HG02678 (cell line): Measurements from ENCODE around the gene GLIPR1.
A peak's percentile ranks its signal among the peaks of the same experiment; 100 is the strongest.
"Not testable (repeated sequence)": the region's sequence is repeated elsewhere in the genome, so short reads cannot be mapped to it uniquely, and the experiment has no call there.

ENCODE experiments used
- ATAC-seq: cut with Tn5 transposase; IDR thresholded peaks from one replicate; pipeline ENCODE4 v1.9.1; 2021; ENCODE audit warnings: mild to moderate bottlenecking, moderate library complexity; ENCODE audit not compliant: unreplicated experiment

The GLIPR1 gene

DNA sequence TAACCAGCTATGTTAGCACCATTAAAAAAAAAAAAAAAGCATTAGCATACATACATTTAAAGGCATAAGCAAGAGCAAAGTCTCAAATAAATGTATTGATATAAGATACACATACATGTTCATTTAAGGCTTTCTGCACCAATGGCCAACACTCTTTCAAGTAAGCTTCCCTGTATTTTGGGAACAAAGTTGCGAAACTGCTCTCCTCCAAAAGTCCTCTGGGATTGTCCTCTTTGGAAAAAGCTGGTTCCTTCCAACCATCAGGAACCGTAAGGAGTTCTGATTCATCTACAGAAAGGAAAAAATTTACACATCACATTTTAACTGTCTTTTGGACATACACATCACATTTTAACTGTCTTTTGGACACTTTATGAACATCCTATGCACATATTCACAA is 27.6 kb downstream of the GLIPR1 start:
- no peak for ATAC-seq

DNA sequence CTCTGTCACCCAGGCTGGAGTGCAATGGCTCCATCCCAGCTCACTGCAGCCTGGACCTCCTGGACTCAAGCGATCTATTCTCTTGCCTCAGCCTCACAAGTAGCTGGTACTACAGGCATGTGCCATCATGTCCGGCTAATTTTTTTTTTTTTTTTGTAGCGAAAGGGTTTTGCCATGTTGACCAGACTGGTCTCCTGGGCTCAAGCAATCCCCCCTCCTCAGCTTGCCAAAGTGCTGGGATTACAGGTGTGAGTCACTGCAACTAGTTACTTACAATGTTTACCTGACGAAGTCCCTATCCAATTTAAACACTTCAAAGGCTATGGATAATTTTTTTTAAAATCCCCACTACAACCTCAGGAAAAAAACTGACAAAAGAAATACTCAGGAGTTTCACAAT is 29.1 kb downstream of the GLIPR1 start:
- no peak for ATAC-seq

DNA sequence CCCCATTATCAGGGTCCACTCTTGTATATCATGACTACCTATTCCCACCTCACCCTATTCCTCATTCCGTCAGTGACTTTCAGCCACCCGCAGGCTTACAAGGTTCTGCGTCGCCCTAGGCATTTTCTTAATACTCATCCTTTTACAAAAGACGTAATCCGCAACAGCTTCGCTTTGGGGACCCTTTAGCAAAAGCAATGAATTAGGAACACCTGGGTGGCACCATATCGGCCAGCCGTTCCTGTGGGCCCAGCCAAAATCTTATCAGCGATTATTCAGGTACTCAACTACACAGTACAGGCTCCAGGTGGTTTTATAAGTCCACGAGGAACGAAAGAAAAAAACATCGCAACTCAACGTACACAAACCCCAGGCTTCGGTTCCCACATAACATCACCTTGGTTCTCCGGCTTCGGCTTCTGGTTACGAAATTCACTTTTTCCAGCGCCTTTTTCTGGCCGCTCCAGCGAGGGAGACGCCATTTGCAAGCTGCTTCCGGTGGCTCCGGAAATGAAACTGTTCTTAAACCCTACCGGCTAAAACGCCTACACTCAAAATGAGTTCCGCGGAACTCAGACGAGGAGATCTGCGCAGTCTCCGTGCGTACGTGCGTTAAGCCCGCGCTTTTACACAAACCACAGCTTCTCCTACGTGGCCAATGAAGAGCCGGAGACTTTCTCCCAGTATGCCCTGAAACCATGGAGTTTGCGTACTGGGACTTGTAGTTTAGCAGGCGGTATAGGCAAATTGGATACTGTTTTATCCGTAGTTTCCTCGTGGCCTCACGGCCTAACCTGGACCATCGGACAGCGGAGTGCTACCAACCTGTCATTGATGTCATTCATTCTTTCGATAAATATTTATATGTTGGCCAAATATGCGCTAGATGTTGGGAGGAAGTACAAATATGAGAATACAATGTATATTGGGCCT is 30.8 kb downstream of the GLIPR1 start, which contains the start of gene KRR1:
Gene KRR1, minus strand, starts transcription at position 494 of the 933 bp plus-strand sequence. Its CDS starts 12 bp downstream, at position 482.
- peak; percentile 97 for ATAC-seq

DNA sequence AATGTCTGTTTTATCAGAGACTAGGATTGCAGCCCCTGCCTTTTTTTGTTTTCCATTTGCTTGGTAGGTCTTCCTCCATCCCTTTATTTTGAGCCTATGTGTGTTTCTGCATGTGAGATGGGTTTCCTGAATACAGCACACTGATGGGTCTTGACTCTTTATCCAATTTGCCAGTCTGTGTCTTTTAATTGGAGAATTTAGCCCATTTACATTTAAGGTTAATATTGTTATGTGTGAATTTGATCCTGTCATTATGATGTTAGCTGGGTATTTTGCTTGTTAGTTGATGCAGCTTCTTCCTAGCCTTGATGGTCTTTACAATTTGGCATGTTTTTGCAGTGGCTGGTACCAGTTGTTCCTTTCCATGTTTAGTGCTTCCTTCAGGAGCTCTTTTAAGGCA is 40.7 kb downstream of the GLIPR1 start:
- not testable (repeated sequence) for ATAC-seq

DNA sequence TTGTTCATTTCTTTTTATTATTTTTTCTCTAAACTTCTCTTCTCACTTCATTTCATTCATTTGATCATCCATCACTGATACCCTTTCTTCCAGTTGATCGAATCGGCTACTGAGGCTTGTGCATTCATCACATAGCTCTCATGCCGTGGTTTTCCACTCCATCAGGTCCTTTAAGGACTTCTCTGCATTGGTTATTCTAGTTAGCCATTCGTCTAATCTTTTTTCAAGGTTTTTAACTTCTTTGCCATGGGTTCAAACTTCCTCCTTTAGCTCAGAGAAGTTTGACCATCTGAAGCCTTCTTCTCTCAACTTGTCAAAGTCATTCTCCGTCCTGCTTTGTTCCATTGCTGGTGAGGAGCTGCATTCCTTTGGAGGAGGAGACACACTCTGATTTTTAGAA is 41.6 kb downstream of the GLIPR1 start:
- ATAC-seq = not testable (repeated sequence)

DNA sequence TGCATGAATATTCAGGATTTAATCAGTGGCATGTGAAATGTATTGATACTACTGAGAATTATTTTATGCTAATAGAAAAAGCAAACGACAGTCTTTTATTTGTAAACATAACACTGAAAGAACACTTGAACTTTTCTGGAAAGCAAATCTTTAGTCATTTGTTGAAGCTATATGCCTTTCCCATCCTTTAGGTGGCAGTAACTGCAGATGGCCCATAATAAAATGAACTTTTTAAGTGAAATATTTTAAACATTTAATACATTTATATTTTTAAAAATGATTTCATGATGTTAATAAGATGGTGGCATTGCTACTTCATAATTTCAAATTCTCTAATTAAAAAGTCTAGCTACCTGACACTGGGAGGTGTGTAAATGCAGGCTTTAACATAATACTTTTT is 44.7 kb downstream of the GLIPR1 start:
- no peak for ATAC-seq

DNA sequence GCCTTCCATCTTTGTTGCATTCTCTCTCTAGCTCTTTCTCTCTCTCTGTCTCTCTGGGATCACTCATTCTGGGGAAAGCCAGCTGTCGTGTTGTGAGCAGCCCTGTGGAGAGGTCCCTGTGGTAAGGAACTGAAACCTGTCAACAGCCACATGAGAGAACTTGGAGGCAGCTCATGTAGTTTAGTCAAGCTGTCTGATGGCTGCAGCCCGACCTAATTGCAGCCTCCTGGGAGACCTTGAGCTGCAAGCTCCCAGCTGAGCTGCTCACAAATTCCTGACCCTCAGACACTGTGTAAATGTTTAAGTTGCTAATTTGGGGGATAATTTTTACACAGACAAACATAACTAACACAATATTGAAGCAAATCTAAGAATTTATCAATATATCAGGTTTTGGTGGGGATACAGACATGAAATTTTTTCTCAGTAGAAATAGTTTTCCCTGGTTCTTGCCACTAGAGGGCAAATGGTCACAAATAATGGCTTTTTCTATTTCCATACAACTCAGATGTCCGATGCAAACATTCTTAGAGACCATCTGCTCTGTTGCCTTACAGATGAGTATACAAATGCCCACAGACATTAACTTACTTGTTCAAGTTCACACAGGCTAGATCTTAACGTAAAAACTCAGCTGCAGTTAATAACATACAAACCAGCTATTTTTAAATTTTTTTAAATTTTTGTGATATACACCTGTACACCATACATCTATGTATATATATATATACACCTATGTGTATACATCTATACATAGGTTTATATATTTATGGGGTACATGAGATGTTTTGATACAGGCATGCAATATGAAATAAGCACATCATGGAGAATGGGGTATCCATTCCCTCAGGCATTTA is 46.3 kb downstream of the GLIPR1 start:
- ATAC-seq = peak; percentile 96

DNA sequence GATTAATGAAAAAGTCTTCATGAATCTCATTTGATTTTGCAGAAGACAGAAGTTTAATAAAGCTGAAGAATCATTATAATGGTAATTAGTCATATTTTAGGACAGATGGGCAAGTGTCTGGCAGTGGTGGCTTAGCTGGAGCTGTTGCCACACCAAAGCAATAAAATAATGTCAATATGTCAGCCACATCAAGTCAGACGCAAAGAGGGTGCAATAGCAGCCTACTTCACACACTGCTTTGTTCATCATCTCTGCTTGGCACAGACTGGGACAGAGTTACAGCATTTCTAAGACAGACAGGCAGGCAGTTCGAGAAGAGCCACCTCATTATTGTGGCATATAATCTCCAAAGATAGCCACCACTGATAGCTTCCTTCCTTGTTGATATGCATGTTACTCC is 47.7 kb downstream of the GLIPR1 start:
- ATAC-seq = no peak

DNA sequence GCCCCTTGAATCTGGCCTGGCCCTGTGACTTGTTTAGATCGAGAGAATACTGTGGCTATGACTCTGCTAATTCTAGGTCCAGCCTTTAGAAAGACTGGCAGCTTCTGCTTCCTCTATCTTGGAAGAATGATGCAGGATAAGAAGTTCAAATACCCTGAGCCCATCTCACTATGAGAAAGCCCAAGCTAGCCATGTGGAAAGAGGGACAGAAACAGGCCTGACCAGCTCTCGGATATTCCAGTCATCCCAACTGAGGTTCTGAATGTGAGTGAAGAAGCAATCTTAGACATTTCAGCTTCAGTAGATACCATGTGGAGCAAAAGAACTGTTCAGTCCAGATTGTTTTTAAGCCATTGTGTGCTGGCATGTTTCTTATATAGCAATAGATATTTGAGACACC is 48.1 kb downstream of the GLIPR1 start:
- ATAC-seq = no peak

DNA sequence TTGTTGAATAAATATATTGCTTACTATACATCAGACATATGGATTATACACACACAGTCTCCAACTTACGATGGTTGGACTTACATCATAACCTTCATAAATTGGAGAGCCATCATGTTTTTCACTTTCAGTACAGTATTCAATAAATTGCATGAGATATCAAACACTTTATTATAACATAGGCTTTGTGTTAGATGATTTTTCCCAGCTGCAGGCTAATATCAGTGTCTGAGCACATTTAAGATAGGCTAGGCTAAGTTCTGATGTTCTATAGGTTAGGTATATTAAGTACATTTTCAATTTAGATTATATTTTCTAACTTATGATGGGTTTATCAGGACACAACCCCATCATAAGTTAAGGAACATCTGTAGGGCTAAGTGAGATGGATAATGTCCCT is 48.8 kb downstream of the GLIPR1 start:
- ATAC-seq = no peak

DNA sequence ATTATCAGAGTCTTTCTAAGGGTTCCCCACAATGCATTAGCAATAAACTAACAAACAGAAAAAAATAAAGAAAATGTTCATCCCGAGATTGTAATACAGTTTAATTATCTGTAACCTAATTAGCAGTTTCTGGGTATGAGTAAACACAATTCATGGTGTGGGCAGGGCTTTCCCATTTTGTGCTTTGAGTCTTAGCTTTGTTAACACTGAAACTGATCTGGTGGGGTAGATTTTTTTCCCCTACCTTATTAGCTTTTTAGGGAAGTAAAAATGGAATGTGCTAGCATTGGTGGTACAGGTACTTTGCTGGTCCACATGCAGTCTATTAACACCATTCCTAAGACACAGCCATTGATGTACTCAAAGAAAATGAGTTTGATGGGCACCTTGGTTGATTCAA is 49.3 kb downstream of the GLIPR1 start:
- no peak for ATAC-seq

DNA sequence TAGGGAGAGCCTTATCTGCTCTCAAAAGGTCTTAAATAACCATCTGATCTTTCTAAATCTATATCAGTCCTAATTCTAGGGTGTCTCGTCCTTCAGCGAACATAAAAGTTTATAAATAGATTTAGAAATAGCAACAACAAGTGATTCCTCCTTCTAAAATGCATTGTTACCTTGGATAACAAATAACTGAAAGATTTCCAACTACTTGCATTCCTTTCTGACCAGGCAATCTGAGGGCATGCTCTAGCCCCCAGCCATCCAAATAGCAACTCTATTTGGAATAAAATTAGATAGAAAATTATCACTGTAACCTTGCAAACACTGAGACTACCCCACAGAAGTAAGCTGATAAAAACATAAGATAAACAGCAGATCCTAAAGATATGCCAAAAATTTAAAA is 52.7 kb downstream of the GLIPR1 start:
- no peak for ATAC-seq

DNA sequence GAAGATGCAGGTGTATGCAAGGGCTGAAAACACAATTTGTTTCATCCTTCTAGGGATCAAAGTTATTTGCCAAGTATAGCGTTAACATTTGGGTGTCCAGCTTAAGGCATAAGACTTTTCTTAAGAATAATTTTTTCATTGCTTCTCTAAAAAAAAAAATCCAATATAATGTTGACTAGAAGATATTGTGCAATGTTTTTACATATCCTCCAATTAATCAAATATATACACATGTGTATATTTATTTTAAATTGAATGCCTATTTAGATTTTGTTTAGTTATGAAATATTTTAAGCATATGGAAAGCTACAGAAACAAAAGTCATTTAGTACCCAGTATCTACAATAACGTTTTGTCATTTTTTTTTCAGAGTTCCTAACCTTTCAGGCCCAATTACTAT is 59.3 kb downstream of the GLIPR1 start:
- ATAC-seq = no peak

DNA sequence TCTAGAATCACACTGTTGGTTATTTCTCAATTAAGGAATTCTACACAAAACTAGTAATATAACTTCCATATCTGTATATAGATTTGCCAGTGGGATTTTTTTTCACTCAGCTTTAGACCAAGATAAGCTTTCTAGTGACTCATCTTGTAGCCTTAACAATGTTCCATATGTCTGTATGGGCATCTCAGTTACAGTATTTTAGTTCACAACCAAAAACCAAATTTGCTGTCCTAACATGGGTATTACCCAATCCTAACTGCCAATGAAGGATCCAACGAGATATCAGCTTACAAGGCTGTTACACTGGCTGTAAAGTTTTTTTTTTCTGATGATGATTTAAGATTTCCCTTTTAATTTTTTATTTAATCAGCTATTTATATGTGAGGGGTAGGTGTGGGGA is 62.4 kb downstream of the GLIPR1 start:
- no peak for ATAC-seq

DNA sequence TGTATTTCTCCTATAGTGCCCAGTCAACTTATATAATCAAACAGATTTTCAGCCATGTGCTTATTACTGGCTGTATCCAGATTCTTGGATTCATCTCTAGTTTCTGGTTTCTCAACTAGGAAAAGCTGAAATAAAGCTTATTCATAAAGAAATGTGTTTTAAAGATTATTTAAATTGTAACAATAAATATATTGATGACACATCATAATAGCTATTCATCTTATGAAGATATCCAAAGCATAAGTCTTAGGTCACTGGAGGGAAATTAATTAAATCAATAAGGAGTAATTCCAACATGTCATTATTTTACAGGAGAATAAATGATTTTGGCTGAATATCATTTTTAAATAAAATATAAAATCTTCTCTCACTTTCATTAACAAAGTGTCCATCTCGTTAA is 63.0 kb downstream of the GLIPR1 start:
- ATAC-seq = no peak

DNA sequence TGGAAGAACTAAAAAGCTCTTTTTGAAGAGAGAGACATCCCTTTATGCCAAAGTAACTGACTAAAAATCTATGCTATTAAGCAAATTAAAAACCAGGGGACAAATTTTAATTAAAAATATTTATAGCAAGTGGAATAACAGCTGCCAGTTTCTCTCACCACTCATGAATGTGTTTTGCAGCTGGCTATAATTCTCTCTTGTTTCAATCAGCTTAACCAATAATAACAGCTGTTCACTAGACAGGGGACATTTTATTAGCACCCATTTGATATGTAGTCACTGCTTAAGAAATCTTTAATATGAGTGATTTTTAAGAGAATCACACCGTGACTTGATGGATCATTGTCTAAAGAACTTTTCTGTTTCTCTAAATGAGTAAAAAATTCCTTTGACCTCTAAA is 65.1 kb downstream of the GLIPR1 start:
- no peak for ATAC-seq

DNA sequence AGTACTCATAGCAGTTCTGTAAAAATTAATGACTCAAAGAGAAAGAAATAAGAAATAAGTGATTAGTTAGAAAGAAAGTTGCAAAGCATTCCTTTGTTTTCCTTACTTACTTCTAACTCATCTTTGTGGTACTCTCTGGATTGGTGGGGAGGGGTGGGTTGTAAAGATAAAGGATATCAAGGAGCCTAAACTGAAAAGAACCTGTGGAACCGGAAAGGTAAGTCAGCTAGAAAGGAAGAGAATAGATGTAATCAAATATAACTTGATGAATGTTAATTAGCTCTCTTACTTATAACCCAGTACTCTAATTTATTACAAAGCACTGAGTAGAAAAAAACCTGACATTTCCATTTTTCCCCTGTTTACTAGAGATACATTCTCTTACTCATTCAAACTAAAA is 68.3 kb downstream of the GLIPR1 start:
- ATAC-seq = no peak

DNA sequence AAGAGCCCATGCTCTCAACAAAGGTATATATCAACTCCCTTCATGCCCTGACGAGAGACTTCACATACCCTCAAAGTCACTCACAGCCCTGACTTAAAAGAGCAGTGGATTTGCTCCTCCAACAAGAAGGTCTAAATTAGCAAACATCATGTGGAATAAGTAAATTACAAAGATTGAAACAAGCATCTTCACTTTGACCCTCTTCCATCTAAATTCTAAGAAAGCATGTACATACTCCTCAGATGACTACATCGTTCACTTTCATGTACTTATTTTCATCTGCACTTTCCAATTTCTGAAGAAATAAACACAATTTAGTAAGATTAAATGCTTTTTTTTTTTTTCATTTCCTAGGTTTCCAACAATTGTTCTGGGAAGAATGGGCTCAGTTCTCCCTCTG is 69.4 kb downstream of the GLIPR1 start:
- no peak for ATAC-seq

DNA sequence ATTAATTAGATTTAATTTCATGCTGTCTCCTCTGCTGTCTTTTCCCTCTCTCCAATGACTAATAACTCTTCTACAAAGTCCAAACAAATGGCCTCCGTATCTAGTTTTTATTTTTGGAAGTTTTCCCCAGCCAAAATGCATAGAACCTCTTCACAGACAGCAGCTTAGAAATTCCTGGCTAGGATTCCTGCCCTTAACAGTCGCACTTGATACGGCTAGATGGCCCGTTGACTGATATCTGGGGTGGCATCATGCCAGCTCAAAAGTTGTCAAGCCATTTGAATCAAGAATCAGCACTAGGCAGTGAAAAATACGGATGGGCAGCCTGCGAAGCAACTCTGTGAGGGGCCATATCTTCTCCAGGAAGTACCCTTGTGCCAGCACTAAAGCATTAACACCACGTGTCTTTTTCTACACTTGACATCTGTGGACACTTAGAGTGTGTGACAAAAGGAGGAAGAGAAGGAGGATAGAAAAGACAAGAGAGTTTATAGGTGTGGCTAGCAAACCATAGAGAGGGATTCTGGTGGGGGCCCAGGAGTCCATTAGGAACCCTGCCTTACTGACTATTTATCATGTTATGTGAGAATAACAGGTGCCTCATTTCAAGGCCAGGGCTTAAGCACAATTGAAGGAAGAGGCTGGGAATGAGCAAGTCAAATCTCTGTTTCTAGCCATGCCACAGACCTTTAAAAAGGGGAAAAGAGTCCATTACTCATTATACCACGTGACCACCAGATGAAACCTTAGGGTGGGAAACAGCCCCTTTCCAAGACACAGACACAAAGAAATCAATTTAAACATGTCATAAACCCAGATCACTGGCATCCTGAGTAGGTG is 70.1 kb downstream of the GLIPR1 start:
- ATAC-seq = no peak

DNA sequence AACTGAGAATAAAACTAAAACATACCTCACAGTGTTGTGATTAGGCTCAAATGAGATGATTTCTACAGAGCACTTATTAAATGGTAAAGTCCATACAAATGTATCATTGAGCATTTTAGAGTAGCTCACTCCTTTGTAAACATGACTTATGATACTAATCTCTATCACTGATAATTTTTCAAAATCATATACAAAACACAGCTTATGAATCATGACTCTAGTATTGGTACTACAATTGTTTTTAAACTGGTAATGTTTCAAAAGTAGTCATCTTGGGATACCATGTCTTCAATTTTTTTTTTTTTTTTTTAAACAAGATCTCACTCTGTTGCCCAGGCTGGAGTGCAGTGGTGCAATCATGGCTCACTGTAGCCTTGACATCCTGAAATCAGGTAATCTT is 70.9 kb downstream of the GLIPR1 start:
- no peak for ATAC-seq

DNA sequence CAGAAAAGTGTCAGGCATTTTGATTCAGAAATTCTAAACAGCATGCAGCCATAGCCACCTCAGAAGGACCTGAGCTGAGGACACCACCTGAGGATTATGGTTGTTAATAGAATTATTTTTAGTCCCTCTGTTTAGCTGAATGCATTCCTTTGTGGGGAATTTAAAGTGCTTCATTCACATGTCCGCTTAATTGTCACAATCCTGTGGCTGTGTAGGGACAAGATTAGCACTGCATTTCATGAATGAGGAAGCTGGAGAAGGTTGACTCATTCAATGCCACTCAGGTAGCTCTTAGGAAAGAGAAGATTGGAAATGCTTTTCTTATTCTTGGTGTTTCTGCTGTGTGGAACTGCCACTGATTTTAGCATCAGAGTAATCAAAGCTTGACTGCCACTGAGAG is 72.8 kb downstream of the GLIPR1 start:
- no peak for ATAC-seq
